Large intestine (tissue), 3 donors: ENCODE data around the gene FKTN. TPM values are rescaled to one million over a fixed set of nuclear protein-coding genes. Genes with fewer than 3 reads are reported as not detected.
"Not testable (repeated sequence)": the region's sequence is repeated elsewhere in the genome, so short reads cannot be mapped to it uniquely, and the experiment has no call there.

Experiments
- DNase-seq, 2 donors: peaks; one replicate each; pipeline versions ENCODE4 v3.0.0 to v3.0.0-alpha.2; 2013
- H3K27ac ChIP-seq: one replicate; pipeline ENCODE4 v1.5.1; 2013; ENCODE audit warnings: low read length
- H3K27me3 ChIP-seq: 2 replicates; pipeline ENCODE4 v1.6.1; 2013; ENCODE audit warnings: low read length; ENCODE audit not compliant: control insufficient read depth, insufficient read depth
- H3K36me3 ChIP-seq: 2 replicates; pipeline ENCODE4 v1.6.1; 2013; ENCODE audit warnings: low read length; ENCODE audit not compliant: control insufficient read depth, insufficient read depth
- H3K4me1 ChIP-seq: one replicate; pipeline ENCODE4 v1.6.1; 2013; ENCODE audit warnings: low read length; ENCODE audit not compliant: control insufficient read depth, insufficient read depth
- H3K4me3 ChIP-seq: one replicate; pipeline ENCODE4 v1.5.1; 2013; ENCODE audit warnings: low read length
- H3K9me3 ChIP-seq: one replicate; pipeline ENCODE4 v1.6.1; 2013; ENCODE audit warnings: mild to moderate bottlenecking, low read depth, low read length, moderate library complexity; ENCODE audit not compliant: control insufficient read depth
- WGBS: methylation state at CpG from one replicate; pipeline ENCODE4 v1.1.5; 2013; ENCODE audit warnings: low lambda C conversion rate; ENCODE audit not compliant: insufficient coverage; 5-methylcytosine and 5-hydroxymethylcytosine counted together
- polyA plus RNA-seq: library from polyadenylated mRNA; unstranded; fragments of 120-200 nt; gene quantifications from one replicate; pipeline ENCODE4 v1.2.1, GENCODE V29; 2013

FKTN gene
- polyA plus RNA-seq, 1 donor, result 16.5 TPM

DNA sequence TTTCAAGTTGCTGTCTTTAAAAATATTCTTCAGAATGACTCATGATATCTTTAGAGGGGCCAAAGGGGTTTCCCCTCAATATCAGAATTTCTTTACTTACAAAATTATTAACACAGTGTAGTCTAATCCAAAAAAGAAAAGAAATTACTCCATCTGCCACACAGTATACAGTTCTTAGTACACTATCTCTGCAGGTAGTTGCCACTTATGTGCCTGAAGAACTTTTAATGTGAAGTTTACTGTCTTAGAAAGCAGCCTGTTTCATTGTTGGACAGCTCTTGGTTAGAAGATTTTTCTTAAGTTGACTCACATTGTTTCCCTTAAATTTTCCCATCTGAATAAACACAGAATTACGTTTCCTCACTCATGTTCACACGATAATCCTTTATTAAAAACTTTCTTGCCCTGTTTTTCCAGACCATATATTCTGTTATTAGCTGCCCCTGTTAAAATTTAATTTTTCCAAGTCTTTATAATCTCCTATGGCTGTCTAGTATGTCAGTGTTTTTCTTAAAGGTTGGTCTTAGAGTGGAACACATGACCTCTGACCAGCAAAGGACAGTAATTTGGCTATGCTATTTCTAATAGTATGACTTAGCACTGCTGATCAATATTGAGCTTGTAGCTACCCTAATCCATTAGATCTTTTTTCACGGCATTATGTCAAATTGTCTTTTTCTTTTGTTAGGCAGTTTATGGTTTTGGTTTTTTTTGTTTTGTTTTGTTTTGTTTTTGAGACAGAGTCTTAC, 21.8 kb upstream of the FKTN start:
- Histone ChIP-seq H3K4me1 (no peaks in the 10 kb centered on the region), H3K4me3 (no peak overlapping the region), H3K27ac (no peak overlapping the region), H3K36me3 (peaks cover 3% of the 10 kb centered on the region), H3K27me3 (no peaks in the 10 kb centered on the region), H3K9me3 (no peaks in the 10 kb centered on the region)
- 100% methylated on average over 3 of the region's 3 CpGs for WGBS
- DNase-seq, result no peak

- Histone ChIP-seq H3K27ac (no peak overlapping the region), H3K27me3 (no peaks in the 10 kb centered on the region), H3K4me3 (no peak overlapping the region), H3K4me1 (no peaks in the 10 kb centered on the region), H3K36me3 (peaks cover 3% of the 10 kb centered on the region), H3K9me3 (no peaks in the 10 kb centered on the region)
- no peak for DNase-seq
- WGBS, result no CpG with 5 or more reads among the region's 1 CpG
These were observed 18.5 kb upstream of the FKTN start for GRCh38 chr9:105539452-105539851.

- 100% methylated on average over 1 of the region's 3 CpGs for WGBS
- Histone ChIP-seq H3K9me3 (no peaks in the 10 kb centered on the region), H3K27ac (no peak overlapping the region), H3K36me3 (no peaks in the 10 kb centered on the region), H3K4me3 (no peak overlapping the region), H3K4me1 (no peaks in the 10 kb centered on the region), H3K27me3 (no peaks in the 10 kb centered on the region)
- no peak for DNase-seq
These were observed 16.1 kb upstream of the FKTN start for GRCh38 chr9:105541838-105542237.

GRCh38 chr9:105554042-105554441, 3.9 kb upstream of the FKTN start:
- Histone ChIP-seq H3K4me3 (no peak overlapping the region), H3K4me1 (peaks cover 3% of the 10 kb centered on the region), H3K27ac (no peak overlapping the region), H3K9me3 (no peaks in the 10 kb centered on the region), H3K36me3 (no peaks in the 10 kb centered on the region), H3K27me3 (no peaks in the 10 kb centered on the region)
- WGBS, result 90% methylated on average over 2 of the region's 10 CpGs
- no peak for DNase-seq

GRCh38 chr9:105572455-105572854, 14.5 kb downstream of the FKTN start:
- no peak for DNase-seq
- Histone ChIP-seq H3K27ac (no peak overlapping the region), H3K4me1 (no peaks in the 10 kb centered on the region), H3K36me3 (peaks cover 10% of the 10 kb centered on the region), H3K9me3 (no peaks in the 10 kb centered on the region), H3K4me3 (no peak overlapping the region), H3K27me3 (no peaks in the 10 kb centered on the region)

- H3K36me3 ChIP-seq, H3K27ac ChIP-seq, DNase-seq, H3K4me1 ChIP-seq, H3K9me3 ChIP-seq, H3K4me3 ChIP-seq, H3K27me3 ChIP-seq: not testable (repeated sequence)
- no CpG with 5 or more reads among the region's 6 CpGs for WGBS
These were observed 22.0 kb downstream of the FKTN start for GRCh38 chr9:105579952-105580351.

- not testable (repeated sequence) for H3K9me3 ChIP-seq, H3K4me3 ChIP-seq
These were observed 23.6 kb downstream of the FKTN start for GRCh38 chr9:105581550-105581949.

DNA sequence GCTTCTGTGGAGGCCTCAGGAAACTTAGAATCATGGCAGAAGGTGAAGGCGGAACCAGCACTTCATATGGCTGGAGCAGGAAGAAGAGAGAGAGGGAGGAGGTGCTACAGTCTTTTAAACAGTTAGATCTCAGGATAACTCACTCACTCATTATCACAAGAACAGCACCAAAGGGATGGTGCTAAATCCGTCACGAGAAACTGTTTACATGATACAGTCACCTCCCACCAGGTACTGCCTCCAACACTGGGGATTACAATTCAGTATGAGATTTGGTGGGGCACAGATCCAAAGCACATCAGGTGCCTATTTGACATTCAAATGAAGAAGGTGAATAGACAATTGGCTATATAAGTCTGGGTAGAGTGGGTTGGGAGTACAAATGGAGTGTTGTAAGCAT, 35.2 kb downstream of the FKTN start:
- no peak for DNase-seq
- H3K27me3 ChIP-seq, result no peaks in the 10 kb centered on the region
- H3K36me3 ChIP-seq, result peaks cover 23% of the 10 kb centered on the region
- H3K4me3 ChIP-seq, result no peak overlapping the region
- no peak overlapping the region for H3K27ac ChIP-seq
- H3K4me1 ChIP-seq, result no peaks in the 10 kb centered on the region
- peaks cover 14% of the 10 kb centered on the region for H3K9me3 ChIP-seq
- WGBS, result no CpG with 5 or more reads among the region's 3 CpGs

More at GRCh38 chr9:105581550-105581949, 23.6 kb downstream of the FKTN start:
- not testable (repeated sequence) for H3K27ac ChIP-seq, H3K36me3 ChIP-seq, H3K4me1 ChIP-seq, H3K27me3 ChIP-seq, DNase-seq
- WGBS, result no CpG with 5 or more reads among the region's 16 CpGs

DNA sequence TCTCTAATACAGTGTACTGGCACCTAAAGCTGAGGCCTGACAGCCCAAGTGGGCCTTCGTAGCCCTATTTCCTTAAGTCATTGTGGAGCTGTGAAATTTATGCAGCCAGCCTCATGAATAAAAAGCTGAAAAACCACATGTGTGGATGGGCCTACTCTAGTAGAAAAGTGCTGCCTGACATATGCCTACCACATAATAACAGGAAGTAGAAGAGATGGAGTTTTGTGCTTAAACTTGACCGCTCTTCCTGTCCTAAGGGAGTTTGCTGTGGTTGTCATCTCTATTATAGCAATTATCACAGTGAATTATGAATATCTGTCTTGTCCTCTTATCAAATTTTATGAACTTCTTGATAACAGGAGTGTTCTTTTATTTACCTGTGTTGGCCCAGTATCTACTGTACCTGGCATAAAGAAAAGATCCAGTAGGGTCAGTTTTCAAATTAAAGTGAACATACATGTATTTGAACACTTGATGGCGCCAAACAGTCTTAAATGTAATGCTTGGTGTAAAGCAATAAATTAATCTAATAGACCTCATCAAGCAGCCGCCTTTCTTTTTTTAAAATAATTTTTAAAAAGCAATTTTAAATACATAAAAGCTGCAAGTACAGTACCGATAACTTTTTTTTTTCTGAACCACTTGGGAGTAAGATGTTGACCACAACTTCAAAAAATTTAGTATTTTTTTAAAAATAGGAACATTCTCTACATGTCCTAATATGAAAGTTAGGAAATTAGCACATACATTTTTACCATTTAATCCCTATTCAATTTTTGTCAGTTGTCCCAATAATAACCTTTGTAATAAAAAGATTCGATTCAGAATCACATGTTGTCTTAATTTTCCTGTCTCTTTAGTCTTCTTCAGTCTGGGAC, 51.0 kb downstream of the FKTN start:
- peak; percentile 16 to 59 for DNase-seq
- Histone ChIP-seq H3K27ac (no peak overlapping the region), H3K36me3 (peaks cover 4% of the 10 kb centered on the region), H3K4me1 (no peaks in the 10 kb centered on the region), H3K27me3 (no peaks in the 10 kb centered on the region), H3K4me3 (no peak overlapping the region), H3K9me3 (no peaks in the 10 kb centered on the region)
- WGBS, result 48% methylated on average over 4 of the region's 6 CpGs

- peaks cover 4% of the 10 kb centered on the region for H3K36me3 ChIP-seq
- no peaks in the 10 kb centered on the region for H3K4me1 ChIP-seq
- no peak for DNase-seq
- no peaks in the 10 kb centered on the region for H3K9me3 ChIP-seq
- 100% methylated on average over 2 of the region's 2 CpGs for WGBS
- no peak overlapping the region for H3K4me3 ChIP-seq
- no peak overlapping the region for H3K27ac ChIP-seq
- H3K27me3 ChIP-seq, result no peaks in the 10 kb centered on the region
These were observed 63.1 kb downstream of the FKTN start for GRCh38 chr9:105621001-105621400.
